Vagina (tissue), 2 donors: ENCODE data around the gene GALR2.

Source experiments
- POLR2A ChIP-seq, 2 donors: fragments of 450-650 bp; IDR thresholded peaks; one replicate each; pipeline ENCODE4 v1.6.1; 2017; ENCODE audit warnings: antibody characterized with exemption in 2 of 2, mild to moderate bottlenecking in 2 of 2, moderate library complexity in 2 of 2
- POLR2AphosphoS5 ChIP-seq, 2 donors: sonication (generic); formaldehyde crosslinking; IDR thresholded peaks; one replicate each; pipeline ENCODE4 v1.9.0; 2017; ENCODE audit warnings: antibody characterized with exemption in 2 of 2, mild to moderate bottlenecking in 2 of 2, low read depth in 1 of 2; ENCODE audit not compliant: insufficient read depth in 1 of 2
- TF ChIP-seq, protein P1 (sequence below), 3 experiments: fragments of 450-650 bp in 2 of 3; fragments of 200-600 bp in 1 of 3; sonication (generic) in 1 of 3; IDR thresholded peaks; one replicate each; pipeline ENCODE4 v1.5.1; 2017 to 2019; ENCODE audit warnings: antibody characterized with exemption in 3 of 3, mild to moderate bottlenecking in 2 of 3, moderate library complexity in 2 of 3

DNA sequence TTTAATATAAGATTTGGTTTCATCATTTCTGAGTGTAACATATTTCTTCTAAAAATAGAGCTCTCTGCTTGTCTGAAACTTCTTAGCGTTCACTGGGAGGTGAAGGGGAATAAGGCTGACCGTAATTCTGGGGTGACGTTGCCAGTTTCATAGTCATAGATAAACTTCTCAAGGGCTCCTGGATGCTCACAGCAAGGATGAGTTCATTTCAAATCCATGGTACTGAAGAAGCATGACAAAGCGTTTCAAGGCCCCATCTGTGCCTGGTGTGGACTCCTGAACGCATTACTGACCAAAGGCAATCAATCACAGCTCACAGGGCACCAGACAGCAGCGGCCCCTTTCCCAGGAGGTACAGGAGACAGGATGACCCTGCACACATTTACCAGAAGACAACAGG, 35.5 kb upstream of the GALR2 start:
- TF ChIP-seq, protein P1, sequence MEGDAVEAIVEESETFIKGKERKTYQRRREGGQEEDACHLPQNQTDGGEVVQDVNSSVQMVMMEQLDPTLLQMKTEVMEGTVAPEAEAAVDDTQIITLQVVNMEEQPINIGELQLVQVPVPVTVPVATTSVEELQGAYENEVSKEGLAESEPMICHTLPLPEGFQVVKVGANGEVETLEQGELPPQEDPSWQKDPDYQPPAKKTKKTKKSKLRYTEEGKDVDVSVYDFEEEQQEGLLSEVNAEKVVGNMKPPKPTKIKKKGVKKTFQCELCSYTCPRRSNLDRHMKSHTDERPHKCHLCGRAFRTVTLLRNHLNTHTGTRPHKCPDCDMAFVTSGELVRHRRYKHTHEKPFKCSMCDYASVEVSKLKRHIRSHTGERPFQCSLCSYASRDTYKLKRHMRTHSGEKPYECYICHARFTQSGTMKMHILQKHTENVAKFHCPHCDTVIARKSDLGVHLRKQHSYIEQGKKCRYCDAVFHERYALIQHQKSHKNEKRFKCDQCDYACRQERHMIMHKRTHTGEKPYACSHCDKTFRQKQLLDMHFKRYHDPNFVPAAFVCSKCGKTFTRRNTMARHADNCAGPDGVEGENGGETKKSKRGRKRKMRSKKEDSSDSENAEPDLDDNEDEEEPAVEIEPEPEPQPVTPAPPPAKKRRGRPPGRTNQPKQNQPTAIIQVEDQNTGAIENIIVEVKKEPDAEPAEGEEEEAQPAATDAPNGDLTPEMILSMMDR (IDR thresholded peaks at IDR 0.05), result no peak
- TF ChIP-seq POLR2A (IDR thresholded peaks at IDR 0.05) (no peak), POLR2AphosphoS5 (IDR thresholded peaks at IDR 0.05; ENCODE audit: insufficient read depth in 1 of 2, low read depth in 1 of 2) (no peak)
